ENCODE data around the gene PILRA.

PILRA gene

GRCh38 chr7:100413889-100414288, 40.6 kb downstream of the PILRA start:
- DNase-seq, result no peak

GRCh38 chr7:100415448-100415847, 42.2 kb downstream of the PILRA start:
- DNase-seq, result no peak

- no peak for DNase-seq
Observed at GRCh38 chr7:100418930-100419659, 45.8 kb downstream of the PILRA start.

GRCh38 chr7:100419660-100420226, 46.5 kb downstream of the PILRA start:
- no peak for DNase-seq

- no peak for DNase-seq
Observed at GRCh38 chr7:100423315-100423714, 50.0 kb downstream of the PILRA start.

- DNase-seq, result no peak
Observed at GRCh38 chr7:100425347-100425746, 52.1 kb downstream of the PILRA start.

- DNase-seq, result no peak
Observed at GRCh38 chr7:100426516-100426915, 53.2 kb downstream of the PILRA start.

GRCh38 chr7:100427762-100428198, 54.5 kb downstream of the PILRA start:
- DNase-seq, result no peak

GRCh38 chr7:100428199-100428966, 55.1 kb downstream of the PILRA start, which contains the start of gene ZCWPW1:
ZCWPW1 (minus strand) TSS chr7:100428703; CDS start chr7:100420649, 8,054 bp downstream.
- peak; percentile 97 for DNase-seq

- peak; percentile 100 for DNase-seq
Observed at GRCh38 chr7:100428967-100429636, 55.8 kb downstream of the PILRA start.

- peak; percentile 99 for DNase-seq
Observed at GRCh38 chr7:100429637-100430492, 56.6 kb downstream of the PILRA start, which contains the start of gene MEPCE. MEPCE (plus strand) TSS chr7:100429831; CDS start chr7:100430019, 188 bp downstream.

GRCh38 chr7:100430493-100431285, 57.4 kb downstream of the PILRA start:
- DNase-seq, result no peak

- DNase-seq, result no peak
Observed at GRCh38 chr7:100431286-100431735, 58.0 kb downstream of the PILRA start.

GRCh38 chr7:100432053-100432452, 58.8 kb downstream of the PILRA start:
- no peak for DNase-seq

- no peak for DNase-seq
Observed at GRCh38 chr7:100432621-100433275, 59.5 kb downstream of the PILRA start.

- DNase-seq, result no peak
Observed at GRCh38 chr7:100433276-100433591, 59.9 kb downstream of the PILRA start.

GRCh38 chr7:100433592-100434296, 60.5 kb downstream of the PILRA start:
- DNase-seq, result no peak

- no peak for DNase-seq
Observed at GRCh38 chr7:100434297-100435144, 61.2 kb downstream of the PILRA start.
